ENCODE results near the gene CFAP221. TPM values are rescaled to one million over a fixed set of nuclear protein-coding genes. Genes with fewer than 3 reads are reported as not detected.

Gene CFAP221
- total RNA-seq, 1 experiment from 2014 or later, result 10.0 TPM

DNA sequence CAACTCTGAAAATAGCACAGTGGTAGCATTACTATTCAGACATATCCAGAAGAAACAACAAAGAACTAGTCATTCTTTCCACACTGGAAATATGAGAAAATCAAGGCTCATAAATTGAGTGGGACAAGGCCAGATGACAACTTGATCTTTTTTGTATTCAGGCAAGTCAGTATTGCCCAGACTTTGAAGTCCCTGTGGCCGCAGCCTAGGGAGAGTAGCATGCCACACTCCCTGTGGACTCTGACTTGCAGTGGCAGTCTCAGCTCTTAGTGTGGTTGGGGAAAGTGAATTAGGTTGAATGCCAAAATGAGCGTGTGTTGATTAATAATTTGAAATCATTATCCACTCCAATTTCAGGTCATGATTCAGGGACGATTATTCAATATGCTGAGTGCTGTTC lies 81.0 kb downstream of the CFAP221 start:
- H3K4me3 Mint-ChIP-seq (ENCODE audit: low read depth, unreplicated experiment), result no peak overlapping the region
- TF ChIP-seq, protein P1, sequence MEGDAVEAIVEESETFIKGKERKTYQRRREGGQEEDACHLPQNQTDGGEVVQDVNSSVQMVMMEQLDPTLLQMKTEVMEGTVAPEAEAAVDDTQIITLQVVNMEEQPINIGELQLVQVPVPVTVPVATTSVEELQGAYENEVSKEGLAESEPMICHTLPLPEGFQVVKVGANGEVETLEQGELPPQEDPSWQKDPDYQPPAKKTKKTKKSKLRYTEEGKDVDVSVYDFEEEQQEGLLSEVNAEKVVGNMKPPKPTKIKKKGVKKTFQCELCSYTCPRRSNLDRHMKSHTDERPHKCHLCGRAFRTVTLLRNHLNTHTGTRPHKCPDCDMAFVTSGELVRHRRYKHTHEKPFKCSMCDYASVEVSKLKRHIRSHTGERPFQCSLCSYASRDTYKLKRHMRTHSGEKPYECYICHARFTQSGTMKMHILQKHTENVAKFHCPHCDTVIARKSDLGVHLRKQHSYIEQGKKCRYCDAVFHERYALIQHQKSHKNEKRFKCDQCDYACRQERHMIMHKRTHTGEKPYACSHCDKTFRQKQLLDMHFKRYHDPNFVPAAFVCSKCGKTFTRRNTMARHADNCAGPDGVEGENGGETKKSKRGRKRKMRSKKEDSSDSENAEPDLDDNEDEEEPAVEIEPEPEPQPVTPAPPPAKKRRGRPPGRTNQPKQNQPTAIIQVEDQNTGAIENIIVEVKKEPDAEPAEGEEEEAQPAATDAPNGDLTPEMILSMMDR (IDR thresholded peaks at IDR 0.05; ENCODE audit: unreplicated experiment), result no peak
- peaks cover 21% of the 10 kb centered on the region for H3K27me3 Mint-ChIP-seq (ENCODE audit: unreplicated experiment)
- H3K36me3 Mint-ChIP-seq (ENCODE audit: insufficient read depth, unreplicated experiment), result no peaks in the 10 kb centered on the region
- DNase-seq, result no peak
- no peaks in the 10 kb centered on the region for H3K4me1 Mint-ChIP-seq (ENCODE audit: low read depth, unreplicated experiment)
- intact Hi-C loops (cut with micrococcal nuclease; ENCODE audit: unreplicated experiment), result no loop called here
- no TSS peak for BruUV-seq (replicated peaks)
- no peak overlapping the region for H3K27ac Mint-ChIP-seq (ENCODE audit: unreplicated experiment)
- CTCF ChIA-PET, result interaction anchor here (1.0 kb wide), 1 partner anchor 22 kb away, joined by 3 read pairs; no protein-coding TSS in a partner anchor
- peaks cover 6% of the 10 kb centered on the region for H3K9me3 Mint-ChIP-seq (ENCODE audit: low read depth, unreplicated experiment)

DNA sequence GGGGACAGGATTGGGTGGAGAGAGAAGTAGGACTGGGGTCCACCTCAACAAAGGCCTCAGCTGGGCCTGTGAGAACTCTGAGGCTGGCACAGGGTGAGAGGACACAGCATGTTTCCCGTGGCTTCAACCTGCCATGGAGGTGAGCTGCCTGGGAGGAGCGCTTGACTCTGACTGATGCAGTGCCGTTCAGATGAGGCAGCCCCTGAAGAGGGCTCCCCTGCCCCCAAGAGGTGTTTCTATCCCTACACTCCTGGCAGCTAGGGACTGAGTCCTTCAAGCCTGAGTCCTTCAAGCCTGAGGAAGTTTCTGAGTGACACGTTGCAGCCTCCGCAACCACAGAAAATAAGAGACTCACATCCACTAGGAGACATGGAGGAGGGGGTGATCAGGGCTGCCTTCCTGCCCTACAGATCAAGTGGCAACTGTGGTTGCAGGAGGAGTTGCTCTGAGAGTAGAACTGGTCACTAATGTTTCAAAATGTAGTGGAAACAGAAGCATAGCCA lies 85.1 kb downstream of the CFAP221 start:
- H3K4me1 Mint-ChIP-seq (ENCODE audit: low read depth, unreplicated experiment), result peaks cover 5% of the 10 kb centered on the region
- peaks cover 2% of the 10 kb centered on the region for H3K9me3 Mint-ChIP-seq (ENCODE audit: low read depth, unreplicated experiment)
- TF ChIP-seq, protein P1 (IDR thresholded peaks at IDR 0.05; ENCODE audit: unreplicated experiment), result no peak
- BruUV-seq (replicated peaks), result no TSS peak
- H3K27me3 Mint-ChIP-seq (ENCODE audit: unreplicated experiment), result peaks cover 7% of the 10 kb centered on the region
- H3K36me3 Mint-ChIP-seq (ENCODE audit: insufficient read depth, unreplicated experiment), result no peaks in the 10 kb centered on the region
- CTCF ChIA-PET, result no interaction called here
- no peak overlapping the region for H3K4me3 Mint-ChIP-seq (ENCODE audit: low read depth, unreplicated experiment)
- intact Hi-C loops (cut with micrococcal nuclease; ENCODE audit: unreplicated experiment), result no loop called here
- no peak overlapping the region for H3K27ac Mint-ChIP-seq (ENCODE audit: unreplicated experiment)
- DNase-seq, result no peak

DNA sequence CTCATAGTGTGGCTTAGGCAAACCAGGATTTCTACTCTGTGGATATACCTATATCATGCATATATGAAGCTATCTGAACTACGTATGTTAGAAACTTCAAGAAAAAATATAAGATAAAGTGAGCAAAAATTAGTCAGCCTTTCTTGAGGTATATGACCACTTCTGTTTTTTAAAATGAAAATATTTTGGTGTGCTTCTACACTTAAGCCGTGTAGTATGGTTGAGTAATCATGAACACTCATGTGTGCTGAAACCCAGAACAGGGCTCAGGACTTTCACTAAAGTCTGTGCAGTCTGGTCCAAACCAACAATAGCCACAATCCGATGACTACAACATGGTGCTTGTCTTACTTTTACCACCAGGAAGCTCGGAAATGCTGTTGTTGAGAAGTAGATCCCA lies 85.9 kb downstream of the CFAP221 start:
- Mint-ChIP-seq H3K27ac (ENCODE audit: unreplicated experiment) (no peak overlapping the region), H3K4me3 (ENCODE audit: low read depth, unreplicated experiment) (no peak overlapping the region), H3K4me1 (ENCODE audit: low read depth, unreplicated experiment) (peaks cover 5% of the 10 kb centered on the region), H3K27me3 (ENCODE audit: unreplicated experiment) (peaks cover 7% of the 10 kb centered on the region), H3K9me3 (ENCODE audit: low read depth, unreplicated experiment) (peaks cover 2% of the 10 kb centered on the region), H3K36me3 (ENCODE audit: insufficient read depth, unreplicated experiment) (no peaks in the 10 kb centered on the region)
- intact Hi-C loops (cut with micrococcal nuclease; ENCODE audit: unreplicated experiment), result no loop called here
- DNase-seq, result no peak
- BruUV-seq (replicated peaks), result no TSS peak
- TF ChIP-seq, protein P1 (IDR thresholded peaks at IDR 0.05; ENCODE audit: unreplicated experiment), result no peak
- CTCF ChIA-PET, result no interaction called here

- H3K27ac Mint-ChIP-seq (ENCODE audit: unreplicated experiment), result no peak overlapping the region
- TF ChIP-seq, protein P1 (IDR thresholded peaks at IDR 0.05; ENCODE audit: unreplicated experiment), result no peak
- peaks cover 4% of the 10 kb centered on the region for H3K36me3 Mint-ChIP-seq (ENCODE audit: insufficient read depth, unreplicated experiment)
- intact Hi-C loops (cut with micrococcal nuclease; ENCODE audit: unreplicated experiment), result no loop called here
- H3K27me3 Mint-ChIP-seq (ENCODE audit: unreplicated experiment), result no peaks in the 10 kb centered on the region
- no peak for DNase-seq
- H3K9me3 Mint-ChIP-seq (ENCODE audit: low read depth, unreplicated experiment), result peaks cover 2% of the 10 kb centered on the region
- H3K4me1 Mint-ChIP-seq (ENCODE audit: low read depth, unreplicated experiment), result peaks cover 8% of the 10 kb centered on the region
- H3K4me3 Mint-ChIP-seq (ENCODE audit: low read depth, unreplicated experiment), result no peak overlapping the region
- no TSS peak for BruUV-seq (replicated peaks)
- CTCF ChIA-PET, result no interaction called here
Observed at GRCh38 chr2:119637371-119637770, 93.1 kb downstream of the CFAP221 start.

Measured in Calu3 (cell line).